ENCODE results near the gene TRUB1. TPM values are rescaled to one million over a fixed set of nuclear protein-coding genes. Genes with fewer than 3 reads are reported as not detected.

TRUB1 gene
- total and polyA plus RNA-seq, 2 of the 4 experiments (the other 2 are of a cell fraction), result 9.1 to 17.9 TPM

- Histone ChIP-seq H2AK5ac (ENCODE audit: low read depth, low read length) (no peak overlapping the region; the same call in 1 of the 2 replicates), H4K91ac (ENCODE audit: insufficient read depth, low read depth, low read length) (no peak overlapping the region), H2AK9ac (replicated peaks; ENCODE audit: low read depth, low read length, poor library complexity) (no peak overlapping the region), H3K79me1 (ENCODE audit: low read depth in 1 of 2, low read length in 2 of 2) (peaks cover 20 to 45% of the 10 kb centered on the region in 2 experiments), H2BK20ac (ENCODE audit: low read depth, low read length) (no peak overlapping the region), H3K9me3 (ENCODE audit: control insufficient read depth, insufficient read depth, low read length) (no peaks in the 10 kb centered on the region), H3K27me3 (ENCODE audit: control insufficient read depth, insufficient read depth, low read length) (no peaks in the 10 kb centered on the region), H3K14ac (replicated peaks; ENCODE audit: low read depth, low read length) (no peak overlapping the region), H3K18ac (ENCODE audit: low read depth, low read length) (no peak overlapping the region), H2AFZ (replicated peaks; ENCODE audit: low read length, poor library complexity) (no peak overlapping the region), H3K4me2 (ENCODE audit: low read depth, low read length) (no peak overlapping the region), H3K4me3 (ENCODE audit: insufficient read depth, low read depth, low read length) (no peak overlapping the region), H3K36me3 (ENCODE audit: control insufficient read depth, insufficient read depth, low read length) (peaks cover 17% of the 10 kb centered on the region), H2BK120ac (ENCODE audit: low read depth, low read length) (no peak overlapping the region), H2BK5ac (ENCODE audit: low read depth, low read length, poor library complexity, severe bottlenecking) (no peak overlapping the region), H3K23ac (ENCODE audit: low read depth, low read length) (no peak overlapping the region), H4K5ac (ENCODE audit: low read depth, low read length) (no peak overlapping the region; the same call in 1 of the 2 replicates), H3K9me1 (ENCODE audit: insufficient read depth, low read length) (peaks cover 6% of the 10 kb centered on the region; the same call in 1 of the 2 replicates), H3K56ac (ENCODE audit: extremely low read depth, insufficient read depth, low read length) (no peak overlapping the region), H3K27ac (ENCODE audit: insufficient read depth, low read length) (no peak overlapping the region), H4K20me1 (ENCODE audit: insufficient read depth, low read length) (no peaks in the 10 kb centered on the region), H4K8ac (ENCODE audit: low read depth in 2 of 2, low read length in 2 of 2) (no peak overlapping the region), H3K9ac (ENCODE audit: low read depth, low read length) (no peak overlapping the region), H3K4ac (ENCODE audit: low read depth, low read length) (no peak overlapping the region), H3K4me1 (ENCODE audit: control insufficient read depth, insufficient read depth, low read length) (peaks cover 3% of the 10 kb centered on the region), H2BK15ac (ENCODE audit: low read depth, low read length) (no peak overlapping the region)
- intact Hi-C loops (cut with micrococcal nuclease), result no loop called here
- no TSS peak for BruUV-seq (replicated peaks)
- TF ChIP-seq MAZ (IDR thresholded peaks at IDR 0.05; ENCODE audit: borderline replicate concordance, low read depth, low read length), result no peak
- TF ChIP-seq CHD1 (IDR thresholded peaks at IDR 0.05; ENCODE audit: low read depth, low read length), result no peak
- no peak for TF ChIP-seq RFX5 (IDR thresholded peaks at IDR 0.05; ENCODE audit: low read depth, low read length)
- no peak for TF ChIP-seq BHLHE40 (IDR thresholded peaks at IDR 0.05; ENCODE audit: low read depth, low read length)
- TF ChIP-seq MAFK (IDR thresholded peaks at IDR 0.05; ENCODE audit: low read depth, low read length), result no peak
- no peak for TF ChIP-seq CTCF (conservative IDR thresholded peaks at IDR 0.05; ENCODE audit: low read depth, low read length)
- TF ChIP-seq RCOR1 (IDR thresholded peaks at IDR 0.05; ENCODE audit: insufficient replicate concordance, low read length), result no peak
- no peak for TF ChIP-seq POLR2A (IDR thresholded peaks at IDR 0.05; ENCODE audit: low read depth, low read length)
- TF ChIP-seq RAD21 (IDR thresholded peaks at IDR 0.05; ENCODE audit: low read length), result no peak
- no peak for TF ChIP-seq CEBPB (IDR thresholded peaks at IDR 0.05; ENCODE audit: low read depth, low read length)
- no peak for TF ChIP-seq MXI1 (IDR thresholded peaks at IDR 0.05; ENCODE audit: borderline replicate concordance, low read depth, low read length)
- no peak for TF ChIP-seq NFE2L2 (IDR thresholded peaks at IDR 0.05; ENCODE audit: low read depth, low read length)
- no CpG with 5 or more reads among the region's 4 CpGs for WGBS, 2 experiments (ENCODE audit: extremely low coverage in 2 of 2, insufficient read length in 1 of 2)
- ChIA-PET CTCF (no interaction called here), POLR2A (ENCODE audit: unreplicated experiment) (no interaction called here)
- dilution Hi-C loops (cut with HindIII; ENCODE audit: low sequenced_read_pairs, unreplicated experiment), result no loop called here
- ATAC-seq (ENCODE audit: low read depth) (no peak), DNase-seq (peak; percentile 60)
- in situ Hi-C loops (cut with MboI; ENCODE audit: low sequenced_read_pairs), result no loop called here
Observed at GRCh38 chr10:114940735-114941134, 2.7 kb downstream of the TRUB1 start.
